ENCODE measurements around the gene ZKSCAN7. TPM values are rescaled to one million over a fixed set of nuclear protein-coding genes. Genes with fewer than 3 reads are reported as not detected.

The ZKSCAN7 gene
- 6.8 to 9.2 TPM (median 7.0 TPM) in 3 replicates for total RNA-seq
- long read RNA-seq, partial matches to known transcripts = 1 of 9 reads
- long read RNA-seq, other reads (novel, unspliced or antisense) = 5 of 9 reads

- peak; percentile 69 for TF ChIP-seq CTCF (IDR thresholded peaks at IDR 0.05)
- H3K9me3 Mint-ChIP-seq (ENCODE audit: low read depth) = no peaks in the 10 kb centered on the region
Measured at GRCh38 chr3:44554626-44555592, at the start of gene ZKSCAN7. Gene ZKSCAN7, plus strand, starts transcription at chr3:44555193. Its CDS starts 1,855 bp downstream, at chr3:44557048.

GRCh38 chr3:44506556-44506955, 48.4 kb upstream of the ZKSCAN7 start:
- H3K36me3 Mint-ChIP-seq (ENCODE audit: low read depth) = peaks cover 3% of the 10 kb centered on the region
- no peak for TF ChIP-seq CTCF (IDR thresholded peaks at IDR 0.05)
- H3K4me3 Mint-ChIP-seq (ENCODE audit: unreplicated experiment) = no peak overlapping the region
- peaks cover 9% of the 10 kb centered on the region for H3K9me3 Mint-ChIP-seq (ENCODE audit: low read depth)
- no peak for DNase-seq (ENCODE audit: low spot score)
- peaks cover 39% of the 10 kb centered on the region for H3K4me1 Mint-ChIP-seq (ENCODE audit: low read depth)
- peak overlapping the region; percentile 51 for H3K27ac Mint-ChIP-seq (ENCODE audit: unreplicated experiment)
- no peaks in the 10 kb centered on the region for H3K27me3 Mint-ChIP-seq (ENCODE audit: low read depth)

More at GRCh38 chr3:44554626-44555592, at the start of gene ZKSCAN7:
- peak within 1 kb of the TSS; percentile 89 for H3K27ac Mint-ChIP-seq (ENCODE audit: unreplicated experiment)
- H3K4me1 Mint-ChIP-seq (ENCODE audit: low read depth) = peaks cover 21% of the 10 kb centered on the region
- H3K4me3 Mint-ChIP-seq (ENCODE audit: unreplicated experiment) = peak within 1 kb of the TSS; percentile 89
- H3K36me3 Mint-ChIP-seq (ENCODE audit: low read depth) = peaks cover 8% of the 10 kb centered on the region
- H3K27me3 Mint-ChIP-seq (ENCODE audit: low read depth) = peaks cover 10% of the 10 kb centered on the region
- DNase-seq (ENCODE audit: low spot score) = peak; percentile 85

- Mint-ChIP-seq H3K36me3 (ENCODE audit: low read depth) (no peaks in the 10 kb centered on the region), H3K27ac (ENCODE audit: unreplicated experiment) (peak overlapping the region; percentile 51), H3K9me3 (ENCODE audit: low read depth) (peaks cover 5% of the 10 kb centered on the region), H3K27me3 (ENCODE audit: low read depth) (no peaks in the 10 kb centered on the region), H3K4me3 (ENCODE audit: unreplicated experiment) (no peak overlapping the region), H3K4me1 (ENCODE audit: low read depth) (peaks cover 39% of the 10 kb centered on the region)
- no peak for DNase-seq (ENCODE audit: low spot score)
- TF ChIP-seq CTCF (IDR thresholded peaks at IDR 0.05) = no peak
Measured at GRCh38 chr3:44506961-44507360, 48.0 kb upstream of the ZKSCAN7 start.

GRCh38 chr3:44509393-44509921, 45.5 kb upstream of the ZKSCAN7 start:
- peaks cover 39% of the 10 kb centered on the region for H3K4me1 Mint-ChIP-seq (ENCODE audit: low read depth)
- H3K27ac Mint-ChIP-seq (ENCODE audit: unreplicated experiment) = peak overlapping the region; percentile 76
- H3K4me3 Mint-ChIP-seq (ENCODE audit: unreplicated experiment) = peak overlapping the region; percentile 91
- H3K36me3 Mint-ChIP-seq (ENCODE audit: low read depth) = no peaks in the 10 kb centered on the region
- H3K9me3 Mint-ChIP-seq (ENCODE audit: low read depth) = no peaks in the 10 kb centered on the region
- no peaks in the 10 kb centered on the region for H3K27me3 Mint-ChIP-seq (ENCODE audit: low read depth)
- TF ChIP-seq CTCF (IDR thresholded peaks at IDR 0.05) = no peak
- DNase-seq (ENCODE audit: low spot score) = no peak

GRCh38 chr3:44510000-44510368, 45.0 kb upstream of the ZKSCAN7 start:
- no peaks in the 10 kb centered on the region for H3K36me3 Mint-ChIP-seq (ENCODE audit: low read depth)
- no peaks in the 10 kb centered on the region for H3K9me3 Mint-ChIP-seq (ENCODE audit: low read depth)
- TF ChIP-seq CTCF (IDR thresholded peaks at IDR 0.05) = no peak
- H3K27me3 Mint-ChIP-seq (ENCODE audit: low read depth) = no peaks in the 10 kb centered on the region
- DNase-seq (ENCODE audit: low spot score) = no peak
- peak overlapping the region; percentile 76 for H3K27ac Mint-ChIP-seq (ENCODE audit: unreplicated experiment)
- peak overlapping the region; percentile 91 for H3K4me3 Mint-ChIP-seq (ENCODE audit: unreplicated experiment)
- peaks cover 39% of the 10 kb centered on the region for H3K4me1 Mint-ChIP-seq (ENCODE audit: low read depth)
